Measurements from ENCODE around the gene IL17D. TPM values are rescaled to one million over a fixed set of nuclear protein-coding genes. Genes with fewer than 3 reads are reported as not detected.

The IL17D gene
- total RNA-seq, 1 donor = under 0.01 TPM

- no peak for DNase-seq (ENCODE audit: low read depth)
- H3K4me3 ChIP-seq (ENCODE audit: low read depth, low read length) = no peak overlapping the region
- TF ChIP-seq CTCF (IDR thresholded peaks at IDR 0.05; ENCODE audit: insufficient read depth, low read depth, low read length) = no peak
Observed at GRCh38 chr13:20720499-20720898, 17.0 kb downstream of the IL17D start.

- H3K4me3 ChIP-seq (ENCODE audit: low read depth, low read length) = no peak overlapping the region
- TF ChIP-seq CTCF (IDR thresholded peaks at IDR 0.05; ENCODE audit: insufficient read depth, low read depth, low read length) = no peak
- no peak for DNase-seq (ENCODE audit: low read depth)
Observed at GRCh38 chr13:20721058-20721453, 17.6 kb downstream of the IL17D start.

DNA sequence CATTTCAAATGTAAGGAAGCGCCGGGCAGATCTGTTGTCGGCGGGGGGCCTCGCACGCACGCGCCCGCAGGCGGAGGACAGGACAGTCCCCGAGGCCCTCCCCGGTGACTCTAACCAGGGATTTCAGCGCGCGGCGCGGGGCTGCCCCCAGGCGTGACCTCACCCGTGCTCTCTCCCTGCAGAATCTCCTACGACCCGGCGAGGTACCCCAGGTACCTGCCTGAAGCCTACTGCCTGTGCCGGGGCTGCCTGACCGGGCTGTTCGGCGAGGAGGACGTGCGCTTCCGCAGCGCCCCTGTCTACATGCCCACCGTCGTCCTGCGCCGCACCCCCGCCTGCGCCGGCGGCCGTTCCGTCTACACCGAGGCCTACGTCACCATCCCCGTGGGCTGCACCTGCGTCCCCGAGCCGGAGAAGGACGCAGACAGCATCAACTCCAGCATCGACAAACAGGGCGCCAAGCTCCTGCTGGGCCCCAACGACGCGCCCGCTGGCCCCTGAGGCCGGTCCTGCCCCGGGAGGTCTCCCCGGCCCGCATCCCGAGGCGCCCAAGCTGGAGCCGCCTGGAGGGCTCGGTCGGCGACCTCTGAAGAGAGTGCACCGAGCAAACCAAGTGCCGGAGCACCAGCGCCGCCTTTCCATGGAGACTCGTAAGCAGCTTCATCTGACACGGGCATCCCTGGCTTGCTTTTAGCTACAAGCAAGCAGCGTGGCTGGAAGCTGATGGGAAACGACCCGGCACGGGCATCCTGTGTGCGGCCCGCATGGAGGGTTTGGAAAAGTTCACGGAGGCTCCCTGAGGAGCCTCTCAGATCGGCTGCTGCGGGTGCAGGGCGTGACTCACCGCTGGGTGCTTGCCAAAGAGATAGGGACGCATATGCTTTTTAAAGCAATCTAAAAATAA is 18.2 kb downstream of the IL17D start:
- DNase-seq (ENCODE audit: low read depth) = peak; percentile 73
- no peak for TF ChIP-seq CTCF (IDR thresholded peaks at IDR 0.05; ENCODE audit: insufficient read depth, low read depth, low read length)
- peak overlapping the region; percentile 54 for H3K4me3 ChIP-seq (ENCODE audit: low read depth, low read length)

DNA sequence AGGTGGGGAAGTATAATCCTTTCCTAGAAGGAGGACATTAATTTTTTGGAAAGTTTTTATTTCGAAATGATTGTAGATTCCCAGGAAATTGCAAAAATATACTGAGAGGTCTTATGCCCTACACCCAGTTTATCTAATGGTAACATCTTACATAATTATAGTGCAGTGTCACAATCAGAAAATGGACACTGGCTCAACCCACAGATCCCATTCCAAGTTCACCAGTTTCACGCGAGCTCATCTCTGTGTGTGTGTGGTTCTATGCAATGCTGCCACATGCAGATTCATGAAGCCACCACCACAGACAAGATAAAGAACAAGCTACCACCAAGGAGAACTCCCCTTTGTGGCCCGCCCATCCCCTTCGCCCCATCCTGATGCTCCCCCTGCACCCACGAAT is 24.4 kb downstream of the IL17D start:
- TF ChIP-seq CTCF (IDR thresholded peaks at IDR 0.05; ENCODE audit: insufficient read depth, low read depth, low read length) = no peak
- H3K4me3 ChIP-seq (ENCODE audit: low read depth, low read length) = no peak overlapping the region
- DNase-seq (ENCODE audit: low read depth) = no peak

GRCh38 chr13:20728579-20729311 is 25.2 kb downstream of the IL17D start:
- DNase-seq (ENCODE audit: low read depth) = no peak
- no peak for TF ChIP-seq CTCF (IDR thresholded peaks at IDR 0.05; ENCODE audit: insufficient read depth, low read depth, low read length)
- H3K4me3 ChIP-seq (ENCODE audit: low read depth, low read length) = no peak overlapping the region

DNA sequence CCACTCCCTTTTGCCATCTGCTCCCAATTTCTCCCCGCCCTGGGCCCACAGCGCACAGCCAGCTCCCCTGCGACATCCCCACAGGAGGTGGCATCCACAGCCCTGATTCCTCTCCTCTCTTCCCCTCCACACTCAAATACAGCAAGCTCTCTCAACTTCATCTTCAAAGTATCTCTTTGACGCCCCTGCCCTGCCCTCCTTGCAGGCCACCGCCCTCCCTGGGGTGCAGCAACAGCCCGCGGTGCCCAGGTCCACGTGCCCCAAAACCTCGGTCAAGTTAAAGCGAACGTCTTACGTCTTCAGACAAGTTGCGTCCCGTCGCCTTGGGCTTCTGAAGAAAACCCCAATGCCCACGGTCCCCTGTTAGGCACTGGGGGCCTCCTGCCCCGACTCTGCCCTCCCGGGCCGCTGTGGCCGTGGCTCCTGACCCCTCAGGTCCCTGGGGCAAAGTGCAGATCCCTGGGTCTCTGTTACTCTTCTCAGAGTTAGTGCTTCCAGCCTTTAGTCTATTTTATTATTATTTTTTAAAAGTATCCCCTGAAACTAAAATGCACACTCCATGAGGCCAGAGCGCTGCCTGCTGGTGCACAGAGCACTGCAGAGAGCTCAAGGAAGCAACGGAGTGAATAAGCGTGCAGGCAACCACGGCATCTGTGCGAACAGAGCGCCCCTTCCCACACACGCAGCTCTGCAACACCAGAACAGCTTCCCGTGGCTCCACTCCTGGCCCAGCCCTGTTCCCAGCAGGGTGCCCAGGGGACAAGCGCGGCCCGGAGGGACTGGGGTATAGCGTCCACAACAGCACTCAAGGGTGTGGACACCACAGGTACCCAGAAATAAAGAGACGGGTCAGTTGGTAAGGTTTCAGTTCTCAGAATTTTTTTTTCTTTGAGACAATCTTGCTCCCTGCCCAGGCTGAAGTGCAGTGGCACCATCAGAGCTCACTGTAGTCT is 26.4 kb downstream of the IL17D start:
- DNase-seq (ENCODE audit: low read depth) = no peak
- no peak overlapping the region for H3K4me3 ChIP-seq (ENCODE audit: low read depth, low read length)
- TF ChIP-seq CTCF (IDR thresholded peaks at IDR 0.05; ENCODE audit: insufficient read depth, low read depth, low read length) = no peak

All from fibroblast of villous mesenchyme (primary cell).